H1 (cell line): ENCODE results near the gene SBNO1. TPM values are rescaled to one million over a fixed set of nuclear protein-coding genes. Genes with fewer than 3 reads are reported as not detected.

ENCODE experiments used
- CHD7 ChIP-seq: fragments of 300-600 bp; sonication (generic); IDR thresholded peaks from 2 replicates; pipeline ENCODE4 v1.7.1; 2012; ENCODE audit warnings: low read length, moderate library complexity, mild to moderate bottlenecking, inconsistent platforms; ENCODE audit not compliant: insufficient replicate concordance
- KDM1A ChIP-seq: fragments of 200-600, 300-600 bp; sonication (generic); IDR thresholded peaks from 2 replicates; pipeline ENCODE4 v1.7.1; 2016; ENCODE audit warnings: mild to moderate bottlenecking, low read length, borderline replicate concordance
- NRF1 ChIP-seq: IDR thresholded peaks from 2 replicates; pipeline ENCODE4 v1.6.1; 2011; ENCODE audit warnings: mild to moderate bottlenecking, low read depth, low read length, improper control_type of control experiment
- polyA plus RNA-seq, 7 experiments: library from polyadenylated mRNA; depleted of rRNA in 3 of 7; stranded (reverse) in 5 of 7; unstranded in 2 of 7; fragments of >200 nt in 5 of 7; fragments of 200-250 nt in 2 of 7; gene quantifications; 1 replicate in 5 of 7; 2 replicates in 1 of 7; 4 replicates in 1 of 7; pipeline versions ENCODE4 v1.2.1 to v1.2.3, GENCODE V29; 2011 to 2013; ENCODE audit warnings: missing spikeins in 2 of 7, mixed read lengths in 2 of 7
- total RNA-seq: library from RNA; stranded (reverse); fragmentation: NEBNext Ultra II Directional; extraction: Animal tissue kit (Norgen Biotek cat#: 25700); gene quantifications from 2 replicates; pipeline ENCODE4 v1.2.1, GENCODE V29; 2021
- TF ChIP-seq, protein P1 (sequence below): IDR thresholded peaks from 2 replicates; pipeline ENCODE4 v1.6.1; 2012; ENCODE audit warnings: low read length, inconsistent platforms

SBNO1 gene
- total and polyA plus RNA-seq, 2 of the 8 experiments (the other 6 are each of a cell fraction or from before 2014, with no cell fraction given), result 6.7 to 57.7 TPM

- TF ChIP-seq CHD7, result no peak
- TF ChIP-seq, protein P1, sequence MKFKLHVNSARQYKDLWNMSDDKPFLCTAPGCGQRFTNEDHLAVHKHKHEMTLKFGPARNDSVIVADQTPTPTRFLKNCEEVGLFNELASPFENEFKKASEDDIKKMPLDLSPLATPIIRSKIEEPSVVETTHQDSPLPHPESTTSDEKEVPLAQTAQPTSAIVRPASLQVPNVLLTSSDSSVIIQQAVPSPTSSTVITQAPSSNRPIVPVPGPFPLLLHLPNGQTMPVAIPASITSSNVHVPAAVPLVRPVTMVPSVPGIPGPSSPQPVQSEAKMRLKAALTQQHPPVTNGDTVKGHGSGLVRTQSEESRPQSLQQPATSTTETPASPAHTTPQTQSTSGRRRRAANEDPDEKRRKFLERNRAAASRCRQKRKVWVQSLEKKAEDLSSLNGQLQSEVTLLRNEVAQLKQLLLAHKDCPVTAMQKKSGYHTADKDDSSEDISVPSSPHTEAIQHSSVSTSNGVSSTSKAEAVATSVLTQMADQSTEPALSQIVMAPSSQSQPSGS, result no peak
- TF ChIP-seq KDM1A, result no peak
- no peak for TF ChIP-seq NRF1
These were observed 58.4 kb downstream of the SBNO1 start (continued) for GRCh38 chr12:123306200-123306599.
